ENCODE results near the gene SLC22A6.

SLC22A6 gene

GRCh38 chr11:62931499-62932278, 53.1 kb downstream of the SLC22A6 start:
- DNase-seq (ENCODE audit: low spot score), result no peak

GRCh38 chr11:62930666-62931065, 54.1 kb downstream of the SLC22A6 start:
- DNase-seq (ENCODE audit: low spot score), result no peak

- no peak for DNase-seq (ENCODE audit: low spot score)
These were observed 54.6 kb downstream of the SLC22A6 start for GRCh38 chr11:62930157-62930556.

DNA sequence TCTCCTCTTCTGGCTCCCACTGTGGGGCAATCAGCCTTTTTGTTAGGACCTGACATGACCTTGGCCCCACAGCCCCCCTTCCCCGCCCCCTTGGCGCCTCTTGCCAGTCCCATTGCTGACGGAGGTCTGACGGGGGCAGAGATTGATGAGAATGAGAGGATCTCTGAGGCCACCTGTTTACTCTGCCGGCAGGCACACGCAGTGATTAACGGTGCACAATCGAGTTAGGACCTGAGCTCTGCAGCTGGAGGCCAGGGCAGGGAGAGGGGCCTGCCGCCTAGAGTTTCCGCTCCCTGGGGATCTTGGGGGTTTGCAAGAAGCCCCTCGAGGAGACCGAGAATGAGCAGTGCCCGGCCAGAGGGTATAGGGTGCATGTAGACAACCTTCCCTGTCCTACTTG, 56.8 kb downstream of the SLC22A6 start:
- DNase-seq (ENCODE audit: low spot score), result no peak

DNA sequence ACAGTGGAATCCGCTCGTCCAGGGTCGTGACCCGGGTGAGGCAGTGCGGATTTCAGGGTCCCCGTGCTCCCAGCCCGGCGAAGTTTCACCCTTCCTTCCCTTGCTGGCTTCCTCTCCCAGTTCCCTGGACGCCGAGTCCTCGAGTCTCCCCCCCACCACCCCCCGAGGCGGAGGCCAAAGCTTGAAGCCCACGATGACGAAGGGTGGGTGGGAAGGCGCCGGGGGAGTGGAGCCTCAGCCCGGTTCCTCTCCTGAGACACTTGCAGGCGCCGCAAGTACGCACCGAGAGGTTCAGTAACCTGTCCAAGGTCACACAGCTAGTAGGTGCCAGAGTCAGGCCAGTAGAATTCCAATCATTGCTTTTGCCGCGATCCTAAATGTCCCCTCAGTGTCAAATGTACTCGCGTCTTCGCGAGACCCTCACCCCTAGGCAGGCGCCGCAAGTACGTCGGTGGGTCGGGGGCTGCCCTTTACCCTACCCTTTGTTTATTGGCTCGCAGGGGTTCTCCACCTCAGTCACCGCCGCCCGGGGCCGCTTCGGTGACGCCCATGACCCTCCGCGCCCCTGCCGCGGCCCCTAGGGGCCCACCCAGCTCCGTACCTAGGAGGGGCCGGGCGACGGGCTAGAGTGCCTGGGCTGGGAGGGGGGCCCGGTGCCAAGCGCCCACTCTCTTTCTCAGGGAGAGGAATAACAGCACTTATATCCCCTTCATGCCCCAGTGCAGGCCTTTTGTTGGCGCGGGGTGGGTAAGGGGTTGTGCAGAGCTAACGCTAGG, 57.9 kb downstream of the SLC22A6 start:
- DNase-seq (ENCODE audit: low spot score), result no peak

All from CD4-positive, alpha-beta T cell treated with Interleukin-6 at 100 ng/mL for 8 hours (primary cell).